GM12878 (cell line): ENCODE measurements around the gene ALG1L2. TPM values are rescaled to one million over a fixed set of nuclear protein-coding genes. Genes with fewer than 3 reads are reported as not detected.

Source experiments
- ATAC-seq: fragments of 200-7000 bp; cut with Tn5 transposase; 3 replicates; pipeline ENCODE4 v1.9.1; 2020; ENCODE audit warnings: mild to moderate bottlenecking, moderate library complexity
- BruUV-seq: library from RNA; stranded (reverse); fragments of 400-500 nt; replicated peaks from 2 replicates; lab custom pipeline; 2021; lab: Mats Ljungman, UMichigan
- CTCF ChIA-PET: fragments of 300-600 bp; sonication (Branson Sonifier 250); formaldehyde crosslinking; extraction: SDS; loops from one replicate; lab custom pipeline; 2021; ENCODE audit warnings: inconsistent platforms; lab: Yijun Ruan, JAX
- POLR2A ChIA-PET: fragments of 350-600 bp; formaldehyde crosslinking; extraction: SDS; loops from one replicate; lab custom pipeline; 2021; ENCODE audit warnings: inconsistent platforms; lab: Charles Lee
- RAD21 ChIA-PET: fragments of 300-600 bp; sonication (Branson Sonifier 250); formaldehyde crosslinking; loops from one replicate; lab custom pipeline; 2023; ENCODE audit warnings: antibody characterized with exemption; ENCODE audit not compliant: unreplicated experiment; lab: Charles Lee
- SMC1A ChIA-PET: fragments of 300-600 bp; sonication (Branson Sonifier 250); formaldehyde crosslinking; loops from one replicate; lab custom pipeline; 2023; ENCODE audit not compliant: unreplicated experiment, uncharacterized antibody; lab: Charles Lee
- DNase-seq: peaks from one replicate; pipeline ENCODE4 v3.0.0-alpha.2; 2011; ENCODE audit warnings: low read depth, low spot score
- FAIRE-seq: peaks from 3 replicates; lab custom pipeline; 2011; peaks lifted over from hg19 to GRCh38; lab: Jason Lieb, UNC
- H2AFZ ChIP-seq: 2 replicates; pipeline ENCODE4 v1.6.0; 2011; ENCODE audit warnings: low read depth, low read length, control low read depth; ENCODE audit not compliant: control insufficient read depth
- H3K27ac ChIP-seq: 2 replicates; pipeline ENCODE4 v1.5.1; 2011; ENCODE audit warnings: control low read depth; ENCODE audit not compliant: control insufficient read depth, insufficient read depth
- H3K27me3 ChIP-seq, 2 experiments: replicated peaks in 1 of 2; 2 replicates each; pipeline versions ENCODE4 v1.6.0 to v1.6.1; 2011; ENCODE audit warnings: low read length in 1 of 2; ENCODE audit not compliant: control insufficient read depth in 2 of 2, insufficient read depth in 2 of 2
- H3K36me3 ChIP-seq, 2 experiments: 2 replicates each; pipeline ENCODE4 v1.5.1; 2011; ENCODE audit warnings: low read length in 1 of 2; ENCODE audit not compliant: control insufficient read depth in 2 of 2, insufficient read depth in 2 of 2
- H3K4me1 ChIP-seq: 2 replicates; pipeline ENCODE4 v1.6.1; 2011; ENCODE audit warnings: mild to moderate bottlenecking, low read length, moderate library complexity, mixed read lengths; ENCODE audit not compliant: control insufficient read depth, insufficient read depth
- H3K4me2 ChIP-seq: 2 replicates; pipeline ENCODE4 v1.6.0; 2011; ENCODE audit warnings: control low read depth; ENCODE audit not compliant: control insufficient read depth, insufficient read depth
- H3K4me3 ChIP-seq: fragments of 200-600 bp; sonication (generic); 2 replicates; pipeline ENCODE4 v1.5.1; 2016
- H3K79me2 ChIP-seq: 2 replicates; pipeline ENCODE4 v1.6.0; 2011; ENCODE audit warnings: low read length; ENCODE audit not compliant: control insufficient read depth, insufficient read depth
- H3K9ac ChIP-seq: 2 replicates; pipeline ENCODE4 v1.8.0; 2011; ENCODE audit warnings: low read length, control low read depth, mixed read lengths; ENCODE audit not compliant: control insufficient read depth, insufficient read depth
- H3K9me3 ChIP-seq: replicated peaks from 3 replicates; pipeline ENCODE4 v1.5.1; 2011; ENCODE audit warnings: mild to moderate bottlenecking, low read length; ENCODE audit not compliant: control insufficient read depth, insufficient read depth
- H4K20me1 ChIP-seq: 2 replicates; pipeline ENCODE4 v1.6.0; 2011; ENCODE audit not compliant: control insufficient read depth, insufficient read depth
- BHLHE40 ChIP-seq, 2 experiments: fragments of 450-650 bp in 1 of 2; IDR thresholded peaks; 2 replicates each; pipeline ENCODE4 v1.6.1; 2011 to 2017; ENCODE audit warnings: low read depth in 2 of 2, borderline replicate concordance in 1 of 2, improper control_type of control experiment in 1 of 2, low read length in 1 of 2, mild to moderate bottlenecking in 1 of 2
- CBX3 ChIP-seq: fragments of 200-600 bp; sonication (generic); IDR thresholded peaks from 2 replicates; pipeline ENCODE4 v1.6.1; 2016; ENCODE audit warnings: low read depth, borderline replicate concordance
- CEBPB ChIP-seq, 2 experiments: fragments of 150-350 bp in 1 of 2; IDR thresholded peaks; 2 replicates each; pipeline ENCODE4 v1.6.1; 2012 to 2014; ENCODE audit warnings: low read depth in 2 of 2, low read length in 2 of 2, borderline replicate concordance in 1 of 2, inconsistent platforms in 1 of 2
- EP300 ChIP-seq, 2 experiments: fragments of 150-350 bp in 1 of 2; IDR thresholded peaks; 2 replicates each; pipeline ENCODE4 v1.6.1; 2011 to 2012; ENCODE audit warnings: low read depth in 2 of 2, low read length in 2 of 2, borderline replicate concordance in 1 of 2, improper control_type of control experiment in 1 of 2, inconsistent platforms in 1 of 2; ENCODE audit not compliant: control insufficient read depth in 1 of 2
- ESRRA ChIP-seq: IDR thresholded peaks from 2 replicates; pipeline ENCODE4 v1.6.1; 2012; ENCODE audit warnings: mild to moderate bottlenecking, low read length, improper control_type of control experiment
- ETV6 ChIP-seq, 2 experiments: fragments of 450-650 bp in 1 of 2; IDR thresholded peaks in 1 of 2; conservative IDR thresholded peaks in 1 of 2; 2 replicates each; pipeline ENCODE4 v1.6.1; 2014; ENCODE audit warnings: antibody characterized with exemption in 1 of 2, borderline replicate concordance in 1 of 2, low read depth in 1 of 2, mild to moderate bottlenecking in 1 of 2, moderate library complexity in 1 of 2
- GABPA ChIP-seq: IDR thresholded peaks from 2 replicates; pipeline ENCODE4 v1.6.1; 2014; ENCODE audit warnings: antibody characterized with exemption, low read depth, mild to moderate bottlenecking, inconsistent platforms
- HDAC6 ChIP-seq: fragments of 200-600 bp; sonication (generic); IDR thresholded peaks from one replicate; pipeline ENCODE4 v1.8.0; 2017; ENCODE audit warnings: antibody characterized with exemption; ENCODE audit not compliant: unreplicated experiment
- PML ChIP-seq: IDR thresholded peaks from 2 replicates; pipeline ENCODE4 v1.6.1; 2012; ENCODE audit warnings: low read length, inconsistent platforms
- SIN3A ChIP-seq: IDR thresholded peaks from 2 replicates; pipeline ENCODE4 v1.6.1; 2012; ENCODE audit warnings: low read depth, low read length, improper control_type of control experiment
- SMC3 ChIP-seq: IDR thresholded peaks from 2 replicates; pipeline ENCODE4 v1.6.1; 2011; ENCODE audit warnings: low read length, improper control_type of control experiment, borderline replicate concordance
- SP1 ChIP-seq: IDR thresholded peaks from one replicate; pipeline ENCODE4 v1.6.1; 2011; ENCODE audit warnings: low read depth, low read length
- SUPT20H ChIP-seq: IDR thresholded peaks from 2 replicates; pipeline ENCODE4 v1.6.1; 2011; ENCODE audit warnings: low read depth, mild to moderate bottlenecking, low read length, moderate library complexity, borderline replicate concordance; ENCODE audit not compliant: control insufficient read depth
- TCF3 ChIP-seq: IDR thresholded peaks from 2 replicates; pipeline ENCODE4 v1.6.1; 2012; ENCODE audit warnings: low read depth, mild to moderate bottlenecking, low read length, borderline replicate concordance; ENCODE audit not compliant: insufficient read depth
- TCF7 ChIP-seq: IDR thresholded peaks from 2 replicates; pipeline ENCODE4 v1.6.1; 2014; ENCODE audit warnings: antibody characterized with exemption, borderline replicate concordance
- YY1 ChIP-seq: IDR thresholded peaks from 2 replicates; pipeline ENCODE4 v1.6.1; 2011; ENCODE audit warnings: low read depth, mild to moderate bottlenecking, low read length
- ZZZ3 ChIP-seq: IDR thresholded peaks from 2 replicates; pipeline ENCODE4 v1.6.1; 2011; ENCODE audit warnings: low read depth; ENCODE audit not compliant: control insufficient read depth, insufficient read length
- WGBS: methylation state at CpG from one replicate; pipeline ENCODE4 v1.1.6; 2016; ENCODE audit warnings: low lambda C conversion rate; ENCODE audit not compliant: insufficient replicate concordance, insufficient coverage; ENCODE audit errors: missing lambda C conversion rate; 5-methylcytosine and 5-hydroxymethylcytosine counted together
- in situ Hi-C: fragments of 300-500 bp; cut with MboI; formaldehyde crosslinking; loops from 9 replicates; pipeline ENCODE4 v1.14.3; 2018; ENCODE audit warnings: mixed read lengths
- intact Hi-C: fragments of 100-400 bp; cut with micrococcal nuclease; formaldehyde crosslinking; loops from one replicate; pipeline ENCODE4 v1.14.2; 2022; ENCODE audit not compliant: unreplicated experiment
- polyA plus RNA-seq, 11 experiments: library from polyadenylated mRNA; depleted of rRNA in 4 of 11; unstranded in 6 of 11; stranded (reverse) in 5 of 11; fragments of >200 nt; fragmentation: Nextera tagmentation in 4 of 11; fragmentation: Illumina TruSeq in 1 of 11; extraction: Ambion mirVana in 4 of 11; extraction: Trizol in 1 of 11; gene quantifications; 1 replicate in 1 of 11; 2 replicates in 10 of 11; pipeline versions ENCODE4 v1.2.1 to v1.2.3, GENCODE V29; 2011 to 2016; ENCODE audit warnings: inconsistent platforms in 2 of 11, missing spikeins in 2 of 11, low read depth in 1 of 11
- total RNA-seq, 4 experiments: library from RNA; depleted of rRNA in 3 of 4; stranded (reverse); fragments of >200 nt in 3 of 4; fragmentation: Illumina TruSeq in 1 of 4; extraction: Trizol in 1 of 4; gene quantifications; 2 replicates each; pipeline versions ENCODE4 v1.2.1 to v1.2.3, GENCODE V29; 2013 to 2021
- TF ChIP-seq, protein P1 (sequence below): fragments of 450-650 bp; formaldehyde crosslinking; IDR thresholded peaks from 2 replicates; pipeline ENCODE4 v1.4.0; 2020; ENCODE audit warnings: mild to moderate bottlenecking, moderate library complexity

ALG1L2 gene
- total and polyA plus RNA-seq, 10 of the 15 experiments (the other 5 are each of a cell fraction or from before 2014, with no cell fraction given) = 0.09 to 0.31 (median 0.16) TPM; not detected in 6

DNA sequence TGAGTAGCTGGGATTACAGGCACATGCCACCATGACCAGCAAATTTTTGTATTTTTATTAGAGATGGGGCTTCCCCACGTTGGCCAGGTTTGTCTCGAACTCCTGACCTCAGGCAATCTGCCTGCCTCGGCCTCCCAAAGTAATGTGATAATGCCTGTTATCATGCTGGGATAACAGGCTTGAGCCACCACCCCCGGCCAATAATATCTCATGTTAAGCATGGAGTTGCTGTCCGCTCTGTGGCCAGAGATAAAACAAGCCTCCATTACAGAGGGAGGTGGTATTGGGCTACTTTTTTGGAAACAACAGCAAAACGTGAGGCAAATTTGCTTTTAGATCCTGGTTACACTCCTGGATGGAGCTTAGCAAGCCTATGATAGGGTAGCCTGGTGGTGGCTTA lies 32.9 kb upstream of the ALG1L2 start:
- DNase-seq = no peak
- intact Hi-C loops (no loop called here), in situ Hi-C loops (no loop called here)
- Histone ChIP-seq H3K27me3 (no peaks in the 10 kb centered on the region), H2AFZ (no peak overlapping the region), H4K20me1 (no peaks in the 10 kb centered on the region), H3K36me3 (no peaks in the 10 kb centered on the region), H3K4me1 (no peaks in the 10 kb centered on the region), H3K4me2 (no peak overlapping the region), H3K27ac (no peak overlapping the region), H3K79me2 (no peaks in the 10 kb centered on the region), H3K9ac (no peak overlapping the region), H3K4me3 (no peak overlapping the region), H3K9me3 (no peaks in the 10 kb centered on the region; the same call in 2 of the 3 replicates)
- no CpG with 5 or more reads among the region's 6 CpGs for WGBS
- no peak for ATAC-seq
- RAD21 ChIA-PET = no interaction called here
- CTCF ChIA-PET = no interaction called here
- SMC1A ChIA-PET = no interaction called here
- no peak for FAIRE-seq
- no TSS peak for BruUV-seq
- POLR2A ChIA-PET = no interaction called here
- TF ChIP-seq SUPT20H = no peak
- no peak for TF ChIP-seq TCF3
- no peak for TF ChIP-seq SMC3
- TF ChIP-seq CBX3 = no peak
- no peak for TF ChIP-seq SIN3A
- TF ChIP-seq, protein P1, sequence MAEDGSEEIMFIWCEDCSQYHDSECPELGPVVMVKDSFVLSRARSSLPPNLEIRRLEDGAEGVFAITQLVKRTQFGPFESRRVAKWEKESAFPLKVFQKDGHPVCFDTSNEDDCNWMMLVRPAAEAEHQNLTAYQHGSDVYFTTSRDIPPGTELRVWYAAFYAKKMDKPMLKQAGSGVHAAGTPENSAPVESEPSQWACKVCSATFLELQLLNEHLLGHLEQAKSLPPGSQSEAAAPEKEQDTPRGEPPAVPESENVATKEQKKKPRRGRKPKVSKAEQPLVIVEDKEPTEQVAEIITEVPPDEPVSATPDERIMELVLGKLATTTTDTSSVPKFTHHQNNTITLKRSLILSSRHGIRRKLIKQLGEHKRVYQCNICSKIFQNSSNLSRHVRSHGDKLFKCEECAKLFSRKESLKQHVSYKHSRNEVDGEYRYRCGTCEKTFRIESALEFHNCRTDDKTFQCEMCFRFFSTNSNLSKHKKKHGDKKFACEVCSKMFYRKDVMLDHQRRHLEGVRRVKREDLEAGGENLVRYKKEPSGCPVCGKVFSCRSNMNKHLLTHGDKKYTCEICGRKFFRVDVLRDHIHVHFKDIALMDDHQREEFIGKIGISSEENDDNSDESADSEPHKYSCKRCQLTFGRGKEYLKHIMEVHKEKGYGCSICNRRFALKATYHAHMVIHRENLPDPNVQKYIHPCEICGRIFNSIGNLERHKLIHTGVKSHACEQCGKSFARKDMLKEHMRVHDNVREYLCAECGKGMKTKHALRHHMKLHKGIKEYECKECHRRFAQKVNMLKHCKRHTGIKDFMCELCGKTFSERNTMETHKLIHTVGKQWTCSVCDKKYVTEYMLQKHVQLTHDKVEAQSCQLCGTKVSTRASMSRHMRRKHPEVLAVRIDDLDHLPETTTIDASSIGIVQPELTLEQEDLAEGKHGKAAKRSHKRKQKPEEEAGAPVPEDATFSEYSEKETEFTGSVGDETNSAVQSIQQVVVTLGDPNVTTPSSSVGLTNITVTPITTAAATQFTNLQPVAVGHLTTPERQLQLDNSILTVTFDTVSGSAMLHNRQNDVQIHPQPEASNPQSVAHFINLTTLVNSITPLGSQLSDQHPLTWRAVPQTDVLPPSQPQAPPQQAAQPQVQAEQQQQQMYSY (CRISPR knock-in tag) = no peak
- no peak for TF ChIP-seq SP1
- no peak for TF ChIP-seq HDAC6
- no peak for TF ChIP-seq PML
- no peak for TF ChIP-seq YY1
- no peak for TF ChIP-seq EP300 (IDR thresholded peaks at IDR 0.05; ENCODE audit: borderline replicate concordance in 1 of 2, control insufficient read depth in 1 of 2, low read depth in 2 of 2, low read length in 2 of 2)
- no peak for TF ChIP-seq ESRRA
- no peak for TF ChIP-seq ZZZ3
- TF ChIP-seq TCF7 = no peak
- TF ChIP-seq ETV6 (conservative IDR thresholded peaks at IDR 0.05 in 1 of 2, IDR thresholded peaks at IDR 0.05 in 1 of 2; ENCODE audit: borderline replicate concordance in 1 of 2, low read depth in 1 of 2) = no peak
- no peak for TF ChIP-seq CEBPB (IDR thresholded peaks at IDR 0.05; ENCODE audit: borderline replicate concordance in 1 of 2, low read depth in 2 of 2, low read length in 2 of 2)
- TF ChIP-seq BHLHE40 (IDR thresholded peaks at IDR 0.05; ENCODE audit: borderline replicate concordance in 1 of 2, low read depth in 2 of 2, low read length in 1 of 2) = no peak
- no peak for TF ChIP-seq GABPA
